GM19025 (cell line): ENCODE measurements around the gene RRP12.

Experiments
- ATAC-seq: cut with Tn5 transposase; IDR thresholded peaks from one replicate; pipeline ENCODE4 v1.9.1; 2021; ENCODE audit warnings: mild to moderate bottlenecking, low read depth, moderate library complexity; ENCODE audit not compliant: unreplicated experiment

Gene RRP12

DNA sequence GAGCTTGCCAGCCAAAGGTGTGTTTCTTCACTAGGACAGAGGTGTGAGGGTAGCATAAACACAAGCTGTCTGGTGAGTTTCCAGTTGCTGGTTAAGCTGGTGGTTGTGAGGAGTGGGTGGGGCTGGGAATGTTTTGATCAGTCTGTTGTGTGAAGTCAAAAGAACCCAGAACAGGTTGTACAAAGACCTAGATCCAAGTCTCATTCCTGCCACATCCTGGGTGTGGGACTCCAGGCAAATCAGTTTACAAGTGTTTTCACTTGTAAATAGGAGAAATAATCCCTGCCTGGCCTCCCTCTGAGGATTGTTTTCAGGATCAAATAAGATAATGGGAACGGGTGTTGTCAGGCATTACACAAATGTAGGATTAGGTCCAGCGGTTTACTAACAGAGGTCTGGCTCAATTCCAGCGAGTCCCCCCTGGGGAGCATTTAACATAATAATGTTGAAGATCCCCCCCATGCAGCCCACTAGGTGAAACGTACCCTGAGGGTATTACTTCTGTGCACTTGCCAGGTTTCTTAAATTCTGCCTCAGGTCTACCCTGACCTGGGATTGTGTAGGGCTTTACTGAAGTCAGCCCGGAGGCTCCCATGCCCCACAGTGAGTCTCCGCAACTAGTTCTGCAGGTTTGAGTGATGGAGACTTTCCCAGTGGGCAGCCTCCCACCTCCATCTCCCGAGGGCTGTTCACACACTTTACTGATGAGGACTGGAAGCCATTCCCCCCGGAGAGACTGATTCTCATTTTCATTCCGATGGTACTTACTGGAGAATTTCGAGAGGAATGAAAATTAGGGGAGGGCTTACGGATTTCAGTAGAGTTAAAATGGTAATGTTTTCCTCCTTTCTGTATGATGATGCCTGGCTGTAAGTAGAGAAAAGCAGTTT is 64.0 kb downstream of the RRP12 start:
- ATAC-seq, result no peak

DNA sequence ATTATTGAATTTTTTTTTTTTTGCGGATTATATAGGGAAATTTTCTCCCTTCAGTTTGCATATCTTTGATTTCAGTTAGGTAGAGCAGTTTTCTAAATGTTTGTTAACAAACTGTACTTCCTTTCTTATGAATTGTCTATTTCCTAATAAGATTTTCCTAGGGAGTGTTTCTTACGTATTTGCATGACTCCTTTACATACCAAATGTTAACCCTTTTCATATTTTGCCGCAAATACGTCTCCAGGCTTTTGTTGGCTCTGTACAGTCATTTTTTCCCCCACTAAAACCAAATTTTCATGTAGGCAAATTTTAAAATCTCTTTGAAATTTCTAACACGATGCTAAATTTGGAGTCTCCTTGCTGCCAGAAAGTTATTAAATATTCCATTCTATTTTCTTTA is 64.7 kb downstream of the RRP12 start:
- ATAC-seq, result no peak

DNA sequence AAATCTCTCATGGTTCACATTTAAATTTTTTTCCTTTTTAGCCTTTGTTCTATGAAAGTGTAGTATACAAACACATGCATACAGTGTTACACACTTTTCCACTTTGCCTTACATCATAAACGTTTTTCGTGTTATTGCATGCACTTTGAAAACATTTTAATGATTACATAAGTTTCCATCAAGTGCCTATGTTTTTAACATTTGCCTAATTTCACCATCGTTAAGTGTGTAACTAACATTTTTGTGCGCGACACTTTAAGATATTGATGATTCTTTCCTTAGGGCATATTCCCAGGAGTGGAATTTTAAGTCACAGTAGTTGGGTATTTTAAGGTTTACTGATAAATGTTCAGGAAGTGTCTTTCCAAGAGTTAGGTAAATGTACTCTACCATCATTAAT is 65.1 kb downstream of the RRP12 start:
- ATAC-seq, result no peak

DNA sequence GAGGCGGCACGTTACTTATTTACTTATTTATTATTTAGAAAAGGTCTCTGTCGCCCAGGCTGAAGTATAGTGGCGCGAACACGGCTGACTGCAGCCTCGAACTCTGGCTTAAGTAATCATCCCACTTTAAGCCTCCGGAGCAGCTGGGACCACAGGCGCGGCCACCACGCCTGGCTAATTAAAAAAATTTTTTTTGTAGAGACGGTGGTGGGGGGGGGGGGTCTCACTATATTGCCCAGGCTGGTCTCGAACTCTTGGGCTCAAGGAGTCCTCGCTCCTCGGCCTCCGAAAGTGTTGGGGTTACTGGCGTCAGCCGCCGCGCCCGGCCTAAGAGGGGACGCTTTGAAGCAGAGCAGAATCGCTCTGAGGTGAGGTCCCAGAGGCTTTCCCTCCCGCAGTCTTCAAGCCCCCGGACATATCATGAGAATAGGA is 65.9 kb downstream of the RRP12 start:
- ATAC-seq, result no peak

DNA sequence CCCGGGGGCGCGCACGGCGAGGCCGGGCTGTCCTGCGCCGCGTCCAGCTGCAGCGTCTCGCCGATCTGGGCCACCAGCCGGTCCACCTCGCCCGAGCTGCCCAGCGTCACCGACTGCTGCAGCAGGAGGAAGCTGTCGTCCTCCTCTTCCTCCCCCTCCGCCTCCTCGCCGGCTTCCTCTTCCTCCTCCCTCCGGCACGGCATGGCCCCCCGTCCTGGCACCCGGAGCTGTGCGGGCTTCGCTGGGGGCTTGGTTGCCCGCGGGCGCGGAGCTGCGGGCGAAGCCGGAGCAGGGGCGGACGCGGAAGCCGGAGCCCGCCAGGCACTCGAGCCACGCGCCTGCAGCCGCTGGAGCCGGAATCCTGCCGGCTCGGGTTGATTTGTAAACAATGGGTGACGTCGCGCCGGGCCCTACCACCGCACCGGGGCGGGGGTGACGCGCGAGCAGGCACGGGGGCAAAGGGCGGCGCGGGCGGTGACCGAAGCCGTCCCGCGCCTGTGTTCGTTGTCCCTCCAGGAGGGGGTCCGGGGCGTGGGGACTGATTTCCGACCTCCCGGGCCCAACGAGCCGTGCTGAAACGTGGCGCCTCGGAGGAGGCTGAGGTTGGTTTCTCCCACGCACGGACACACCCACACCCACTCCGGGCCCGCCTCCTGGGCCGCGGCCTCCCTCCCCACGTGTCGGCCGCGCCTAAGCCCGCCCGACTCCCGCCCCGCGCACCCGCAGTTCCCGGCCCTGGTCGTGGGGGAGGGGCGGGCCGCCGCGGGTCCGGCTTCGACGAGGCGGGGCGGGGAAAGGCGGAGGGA is 66.6 kb downstream of the RRP12 start, which contains the start of gene FRAT2:
Gene FRAT2, minus strand, starts transcription at position 360 of the 806 bp plus-strand sequence. Its CDS starts 157 bp downstream, at position 203.
- peak; percentile 85 for ATAC-seq

DNA sequence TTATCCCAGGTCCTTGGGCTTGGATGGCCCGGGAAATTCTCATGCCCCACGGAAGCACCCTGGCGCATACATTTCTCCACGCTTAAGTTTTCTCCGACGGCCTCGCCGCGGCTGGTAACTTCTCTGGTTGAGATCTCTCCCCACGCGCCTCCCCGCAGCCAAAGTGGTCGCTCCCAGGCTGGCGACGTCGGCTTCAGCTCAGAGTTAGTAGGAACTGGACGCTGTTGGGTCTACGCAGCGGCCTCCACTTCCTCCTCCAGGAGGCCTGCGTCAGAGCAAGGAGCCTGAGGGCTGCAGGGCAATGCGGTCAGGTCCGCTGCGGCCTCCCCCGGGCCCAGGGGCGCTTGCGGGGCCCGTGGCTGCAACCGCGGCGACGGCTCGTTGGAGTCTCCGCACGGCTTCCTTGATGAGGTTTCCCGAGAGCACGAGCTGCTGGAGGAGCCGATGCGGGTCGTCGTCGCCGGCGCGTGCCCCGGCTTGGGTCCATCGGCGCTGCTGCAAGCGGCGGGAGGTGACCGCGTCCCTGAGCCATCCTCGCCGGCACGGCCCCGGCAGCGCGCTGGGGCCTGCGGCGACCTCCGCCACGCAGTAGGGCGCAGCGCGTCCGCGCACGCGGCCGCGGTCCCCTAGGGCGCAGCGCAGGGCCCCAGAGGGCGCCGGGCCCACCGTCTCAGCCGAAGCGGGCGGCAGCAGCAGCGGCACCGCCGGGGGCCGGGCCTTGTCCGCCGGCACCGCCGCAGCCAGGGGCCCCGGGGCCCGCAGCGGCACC is 67.4 kb downstream of the RRP12 start:
- peak; percentile 23 for ATAC-seq

DNA sequence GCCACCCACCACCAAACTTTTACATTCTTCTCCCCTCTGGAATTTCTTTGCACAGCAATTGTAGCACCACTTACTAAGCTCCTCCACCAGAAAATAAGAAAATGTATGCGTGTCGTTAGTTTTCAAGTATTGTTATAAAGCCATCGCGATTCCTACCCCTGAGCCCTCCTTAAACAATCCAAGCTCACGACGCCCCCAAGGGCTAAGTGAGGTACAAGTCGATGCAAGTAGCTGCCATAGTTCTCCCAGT is 67.9 kb downstream of the RRP12 start:
- ATAC-seq, result no peak

DNA sequence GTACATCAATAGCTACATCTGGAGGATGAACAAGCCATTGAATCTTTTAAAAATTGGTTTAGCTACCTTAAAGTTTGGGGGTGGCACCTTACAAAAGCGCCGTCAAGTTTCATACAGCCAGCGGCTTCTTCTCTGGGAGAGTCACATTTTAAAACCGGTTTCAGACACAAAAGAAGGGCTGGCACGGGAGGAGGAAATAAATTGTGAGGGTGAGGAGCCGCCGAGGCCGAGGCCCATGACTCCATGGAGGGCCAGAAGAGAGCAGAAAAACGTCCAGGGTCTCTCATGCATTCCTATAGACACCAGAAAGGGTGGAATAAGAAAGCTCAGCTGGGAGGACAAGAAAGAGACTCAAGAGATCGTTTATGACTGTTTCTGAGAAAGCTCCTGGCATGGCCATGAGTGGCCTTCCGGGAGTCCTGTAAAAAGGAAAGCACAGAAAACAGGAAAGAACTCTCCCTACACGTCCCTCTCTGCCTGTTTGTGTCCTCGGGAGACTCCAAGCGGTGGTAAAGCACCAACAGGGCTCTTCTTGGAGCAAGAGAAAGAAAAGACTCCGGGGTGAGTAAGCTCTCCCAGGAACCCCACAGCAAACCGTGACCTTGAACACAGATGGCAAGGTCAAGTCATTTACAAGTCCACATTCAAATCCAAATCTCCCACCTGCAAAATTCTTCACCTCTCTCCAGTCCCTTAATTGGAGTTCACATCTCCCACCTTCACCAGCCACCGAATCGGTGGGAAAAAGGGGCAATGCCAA is 68.4 kb downstream of the RRP12 start:
- ATAC-seq, result no peak

DNA sequence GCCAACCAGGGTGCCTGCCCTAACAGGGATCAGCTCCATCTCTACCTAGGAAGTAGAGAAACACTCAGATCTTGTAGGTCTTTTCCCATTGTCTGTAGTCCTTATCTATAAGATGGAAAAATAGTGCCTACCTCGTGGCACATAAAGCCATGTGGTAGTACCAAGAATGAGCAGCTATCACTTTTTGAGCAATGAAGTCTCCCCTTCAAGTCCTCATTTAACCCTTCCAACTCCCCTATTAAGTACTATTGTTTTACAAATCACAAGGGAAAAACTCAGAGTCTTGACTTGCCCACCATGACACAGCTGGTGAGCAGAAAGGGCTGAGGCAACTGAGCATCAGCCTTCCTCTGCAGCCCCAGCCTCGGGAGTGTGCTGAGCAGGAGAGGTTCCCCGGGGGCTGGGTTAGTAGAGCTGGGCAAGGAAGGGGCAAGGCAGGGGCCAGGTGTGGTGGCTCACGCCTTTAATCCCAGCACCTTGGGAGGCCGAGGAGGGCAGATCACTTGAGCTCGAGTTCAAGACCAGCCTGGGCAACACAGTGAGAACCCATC is 69.9 kb downstream of the RRP12 start:
- ATAC-seq, result no peak

DNA sequence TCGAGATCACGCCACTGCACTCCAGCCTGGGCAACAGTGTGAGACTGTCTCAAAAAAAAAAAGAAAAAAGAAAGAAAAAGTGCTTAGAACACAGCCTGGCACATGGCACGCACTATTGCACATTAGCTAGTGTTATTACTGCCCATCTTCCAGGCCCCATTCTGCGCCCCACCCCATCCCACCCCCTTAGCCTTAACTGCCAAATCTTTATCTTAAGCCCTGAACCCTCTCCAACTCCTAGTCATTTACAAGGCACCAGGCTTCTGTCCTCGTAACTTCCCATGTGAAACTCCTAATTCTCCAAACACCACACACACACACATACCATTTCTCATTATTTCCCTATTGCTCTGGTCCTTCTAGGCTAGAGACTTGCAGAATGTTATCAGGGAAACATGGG is 71.4 kb downstream of the RRP12 start:
- no peak for ATAC-seq

DNA sequence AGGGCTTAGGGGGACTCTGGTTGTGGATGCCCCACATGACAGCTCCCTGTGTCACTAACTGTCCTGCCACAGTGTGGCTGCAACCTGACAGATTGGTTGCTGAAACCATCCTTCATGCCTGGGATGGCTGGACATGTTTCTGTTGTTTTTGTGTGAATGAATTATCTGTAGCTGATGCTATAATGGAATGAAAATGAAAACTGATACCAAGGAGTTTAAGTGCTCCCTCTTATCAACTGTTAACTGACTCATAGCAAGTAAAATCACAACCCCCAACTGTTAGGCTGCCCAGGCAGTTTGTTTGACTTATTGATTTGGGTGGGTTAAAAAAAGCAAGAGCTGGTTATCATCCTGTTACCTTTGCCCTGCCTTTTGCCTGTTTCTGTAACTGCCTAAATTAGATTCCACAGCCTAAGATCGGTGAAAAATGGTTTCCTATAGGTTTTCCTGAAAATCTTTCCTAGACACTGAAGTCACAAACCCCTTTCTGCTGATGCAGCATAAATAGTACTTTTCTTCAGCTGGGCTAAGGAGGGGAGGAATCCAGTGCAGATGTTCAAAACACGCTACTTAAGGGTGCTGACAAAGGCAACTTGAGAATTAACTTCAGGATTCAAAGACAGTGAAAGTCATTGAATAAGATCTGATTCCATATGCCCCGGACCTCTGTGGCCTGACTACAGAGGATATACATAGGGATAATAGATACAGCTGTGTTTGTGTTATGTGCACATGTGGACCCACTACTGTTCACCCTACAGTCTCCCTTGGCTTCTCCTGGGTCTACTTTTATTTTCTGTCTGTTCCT is 72.3 kb downstream of the RRP12 start:
- ATAC-seq, result no peak

DNA sequence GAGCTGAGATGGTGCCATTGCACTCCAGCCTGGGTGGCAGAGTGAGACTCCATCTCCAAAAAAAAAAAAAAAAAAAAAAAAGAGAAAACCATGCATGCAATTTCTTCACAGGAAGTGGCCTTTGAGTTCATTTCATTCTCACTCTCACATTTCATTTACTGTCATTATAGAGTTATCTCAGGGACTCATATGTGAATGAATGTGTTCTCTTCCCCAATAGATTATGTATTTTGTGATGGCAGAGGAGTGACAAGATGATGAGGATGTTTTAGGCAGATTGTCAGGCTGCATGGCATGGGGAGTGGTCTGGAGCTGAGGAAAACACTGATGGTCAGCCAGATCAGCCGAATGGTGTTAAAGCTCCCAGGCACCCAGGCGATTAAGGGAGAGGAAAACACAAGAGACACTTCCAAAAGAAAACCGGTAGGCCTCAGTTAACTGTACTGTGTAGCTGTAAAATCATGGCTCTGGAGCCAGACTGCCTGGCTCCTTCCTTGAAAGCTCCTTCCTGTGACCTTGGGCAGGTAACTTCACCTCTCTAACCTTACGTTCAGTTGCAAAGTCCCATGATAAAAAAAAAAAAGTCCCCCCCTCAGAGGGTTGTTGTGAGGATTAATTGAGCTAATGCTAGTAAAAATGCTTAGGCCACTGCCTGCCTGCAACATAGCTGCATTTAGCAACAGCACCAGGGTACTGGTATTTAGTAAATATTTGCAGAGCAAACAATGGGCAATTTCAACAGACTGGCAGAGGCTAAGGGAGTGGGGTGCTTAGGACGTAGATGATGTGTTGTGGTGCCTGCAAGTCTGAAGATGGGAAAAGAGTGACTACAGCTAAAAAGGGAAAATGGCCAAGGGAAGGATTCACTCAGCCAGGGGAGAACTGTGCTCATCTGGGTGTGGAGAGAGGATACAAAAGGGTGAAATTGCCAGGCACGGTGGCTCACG is 73.5 kb downstream of the RRP12 start:
- no peak for ATAC-seq

DNA sequence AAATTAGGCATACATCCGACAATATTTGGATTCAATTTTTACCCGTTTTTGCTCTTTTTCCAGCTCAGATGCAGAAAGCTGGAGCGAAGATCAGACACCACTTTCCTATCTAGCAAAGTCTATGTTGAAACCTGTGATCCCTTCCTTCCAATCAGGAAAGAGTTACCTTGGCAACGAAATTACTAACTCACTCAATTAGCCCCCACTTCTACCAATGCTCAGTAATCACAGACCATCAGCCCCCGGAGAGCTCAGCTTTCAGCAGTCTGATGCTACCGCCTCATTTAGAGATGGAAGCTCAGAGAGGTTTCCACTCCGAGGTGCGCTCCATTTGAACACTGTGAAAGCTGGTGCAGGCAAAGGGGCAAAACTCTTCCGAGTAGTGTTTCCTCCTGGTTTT is 75.4 kb downstream of the RRP12 start:
- no peak for ATAC-seq

DNA sequence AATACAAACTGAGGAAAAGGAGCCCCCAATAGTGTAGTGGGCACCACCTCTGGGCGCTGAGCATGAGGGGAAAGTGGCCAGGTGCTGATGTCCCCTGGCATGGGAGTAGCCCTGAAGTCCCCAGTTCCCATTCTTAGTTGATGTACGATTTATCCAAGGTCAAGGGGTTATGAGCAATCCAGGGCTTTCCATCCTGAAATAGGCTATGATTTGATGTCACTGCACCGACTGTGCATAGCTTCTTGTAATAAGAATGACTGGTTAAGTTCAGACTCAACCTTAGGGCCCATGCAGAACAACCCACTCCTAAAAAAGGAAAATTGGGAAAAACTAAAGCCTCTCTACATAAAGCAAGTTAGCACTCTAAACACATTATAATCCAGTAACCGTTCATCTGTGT is 77.6 kb downstream of the RRP12 start:
- ATAC-seq, result no peak

DNA sequence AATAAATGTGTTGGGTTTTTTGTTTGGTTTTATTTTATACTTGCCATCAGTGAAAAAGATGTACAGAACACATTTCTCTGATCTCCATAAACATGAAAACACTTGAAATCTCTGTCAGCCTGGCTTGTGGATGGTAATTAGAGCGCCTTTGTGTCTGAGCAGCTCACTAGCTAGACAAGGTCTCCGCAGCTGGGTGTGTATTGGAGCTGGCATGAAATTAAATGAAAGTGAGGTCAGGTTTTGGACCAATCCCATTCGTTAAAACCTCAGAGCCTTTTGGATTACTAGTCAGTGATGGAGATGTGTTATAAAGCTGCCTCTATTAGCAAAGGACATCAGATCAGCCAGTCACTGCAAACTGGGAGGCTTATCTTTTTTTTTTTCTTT is 79.3 kb downstream of the RRP12 start:
- no peak for ATAC-seq

DNA sequence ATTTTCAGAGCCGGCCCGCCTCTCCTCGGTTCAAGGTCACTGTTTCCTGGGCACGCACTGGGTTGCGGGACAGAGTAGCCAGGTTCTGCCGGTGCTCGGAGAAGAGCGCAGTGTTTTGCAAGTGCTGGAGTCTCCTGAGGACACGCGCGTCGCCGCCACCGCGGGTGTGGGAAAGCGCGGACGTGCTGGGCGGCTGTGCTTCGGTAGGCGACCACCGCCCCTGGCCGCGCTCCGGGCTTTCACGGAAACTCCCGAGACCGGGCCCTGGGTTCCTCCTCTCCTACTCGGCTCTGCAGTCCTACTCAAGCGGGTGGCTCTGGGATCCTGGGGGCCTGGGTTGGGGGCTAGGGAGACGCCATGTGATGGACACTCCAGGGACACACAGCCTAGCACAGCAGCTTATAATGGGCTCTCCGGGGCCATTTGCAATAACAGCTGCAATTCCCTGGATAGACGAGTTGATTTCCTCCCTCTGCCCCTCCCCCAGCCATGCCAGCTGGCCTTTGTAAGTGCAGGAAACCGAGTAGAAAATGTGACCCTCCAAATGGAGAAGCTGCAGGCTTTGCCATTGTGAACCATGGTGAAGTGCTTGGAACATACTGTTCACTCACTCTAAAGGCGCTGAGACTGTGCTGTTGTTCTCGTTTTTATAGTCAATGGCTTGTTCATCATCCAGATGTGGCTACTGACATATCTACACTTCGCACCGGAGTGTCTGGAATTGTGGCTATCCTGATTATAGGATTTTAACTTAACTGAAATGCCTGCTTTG is 79.9 kb downstream of the RRP12 start:
- ATAC-seq, result no peak

DNA sequence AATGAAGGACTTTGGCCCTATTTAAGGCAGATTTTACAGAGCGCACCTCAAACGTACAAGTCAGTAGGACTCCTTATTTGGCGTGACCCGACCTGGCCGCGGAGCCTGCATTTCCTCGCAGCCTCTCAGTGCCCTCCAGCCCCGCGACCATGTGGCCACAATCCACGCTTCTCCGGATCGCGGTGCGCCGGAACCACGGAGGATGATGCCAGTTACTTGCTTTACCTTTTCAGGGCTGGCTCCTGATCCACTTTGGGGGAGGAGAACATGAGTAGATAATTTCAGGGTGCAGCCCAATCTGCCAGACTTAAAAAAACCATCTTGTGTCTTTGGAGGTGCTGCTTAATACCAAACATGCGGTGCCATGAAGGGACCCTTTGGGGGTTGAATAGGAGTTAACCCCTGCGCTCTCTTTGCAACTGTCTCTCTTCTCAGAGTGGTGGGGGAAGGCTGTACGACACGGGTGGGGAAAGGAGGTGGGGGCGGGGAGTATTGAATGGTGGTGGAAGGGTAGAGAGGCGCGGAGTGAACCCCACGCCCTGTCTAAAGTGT is 80.6 kb downstream of the RRP12 start:
- ATAC-seq, result no peak
